ENCODE results near the gene TGM2. TPM values are rescaled to one million over a fixed set of nuclear protein-coding genes. Genes with fewer than 3 reads are reported as not detected.
"Not testable (repeated sequence)": the region's sequence is repeated elsewhere in the genome, so short reads cannot be mapped to it uniquely, and the experiment has no call there.

Gene TGM2
- total RNA-seq, 1 experiment from 2014 or later = 1.5 TPM

- H3K4me1 Mint-ChIP-seq (ENCODE audit: insufficient read depth, unreplicated experiment) = peaks cover 24% of the 10 kb centered on the region
- peak; percentile 95 for DNase-seq (ENCODE audit: unreplicated experiment)
- no TSS peak for BruUV-seq (replicated peaks)
- H3K9me3 Mint-ChIP-seq (ENCODE audit: unreplicated experiment) = no peaks in the 10 kb centered on the region
- H3K4me3 Mint-ChIP-seq (ENCODE audit: unreplicated experiment) = no peak overlapping the region
- TF ChIP-seq, protein P1, sequence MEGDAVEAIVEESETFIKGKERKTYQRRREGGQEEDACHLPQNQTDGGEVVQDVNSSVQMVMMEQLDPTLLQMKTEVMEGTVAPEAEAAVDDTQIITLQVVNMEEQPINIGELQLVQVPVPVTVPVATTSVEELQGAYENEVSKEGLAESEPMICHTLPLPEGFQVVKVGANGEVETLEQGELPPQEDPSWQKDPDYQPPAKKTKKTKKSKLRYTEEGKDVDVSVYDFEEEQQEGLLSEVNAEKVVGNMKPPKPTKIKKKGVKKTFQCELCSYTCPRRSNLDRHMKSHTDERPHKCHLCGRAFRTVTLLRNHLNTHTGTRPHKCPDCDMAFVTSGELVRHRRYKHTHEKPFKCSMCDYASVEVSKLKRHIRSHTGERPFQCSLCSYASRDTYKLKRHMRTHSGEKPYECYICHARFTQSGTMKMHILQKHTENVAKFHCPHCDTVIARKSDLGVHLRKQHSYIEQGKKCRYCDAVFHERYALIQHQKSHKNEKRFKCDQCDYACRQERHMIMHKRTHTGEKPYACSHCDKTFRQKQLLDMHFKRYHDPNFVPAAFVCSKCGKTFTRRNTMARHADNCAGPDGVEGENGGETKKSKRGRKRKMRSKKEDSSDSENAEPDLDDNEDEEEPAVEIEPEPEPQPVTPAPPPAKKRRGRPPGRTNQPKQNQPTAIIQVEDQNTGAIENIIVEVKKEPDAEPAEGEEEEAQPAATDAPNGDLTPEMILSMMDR (IDR thresholded peaks at IDR 0.05; ENCODE audit: unreplicated experiment) = no peak
- peak overlapping the region; percentile 24 for H3K27ac Mint-ChIP-seq (ENCODE audit: low read depth, unreplicated experiment)
- intact Hi-C loops (cut with micrococcal nuclease) = loop anchor here (10.0 kb wide), 1 partner anchor 55 kb away; the partner anchor contains the start of gene TGM2
- no peaks in the 10 kb centered on the region for H3K36me3 Mint-ChIP-seq (ENCODE audit: insufficient read depth, unreplicated experiment)
- no peaks in the 10 kb centered on the region for H3K27me3 Mint-ChIP-seq (ENCODE audit: insufficient read depth, unreplicated experiment)
- ChIA-PET CTCF (interaction anchor here (0.5 to 7.1 kb wide), 12 partner anchors 9 to 923 kb away, joined by 3 to 71 read pairs (median 4); partner anchors contain the start of gene TGM2), POLR2A (interaction anchor here (0.6 to 2.8 kb wide), 17 partner anchors 10 to 639 kb away, joined by 3 to 11 read pairs (median 5); no protein-coding TSS in a partner anchor)
Observed at GRCh38 chr20:38109591-38110524, 55.2 kb downstream of the TGM2 start.

- TF ChIP-seq, protein P1 (IDR thresholded peaks at IDR 0.05; ENCODE audit: unreplicated experiment) = no peak
- H3K27ac Mint-ChIP-seq (ENCODE audit: low read depth, unreplicated experiment) = no peak overlapping the region
- peaks cover 24% of the 10 kb centered on the region for H3K4me1 Mint-ChIP-seq (ENCODE audit: insufficient read depth, unreplicated experiment)
- CTCF ChIA-PET = interaction anchor here (0.5 to 7.1 kb wide), 6 partner anchors 13 to 924 kb away, joined by 3 to 71 read pairs (median 4); partner anchors contain the start of gene TGM2
- no TSS peak for BruUV-seq (replicated peaks)
- no peak overlapping the region for H3K4me3 Mint-ChIP-seq (ENCODE audit: unreplicated experiment)
- no peaks in the 10 kb centered on the region for H3K36me3 Mint-ChIP-seq (ENCODE audit: insufficient read depth, unreplicated experiment)
- intact Hi-C loops (cut with micrococcal nuclease) = no loop called here
- H3K27me3 Mint-ChIP-seq (ENCODE audit: insufficient read depth, unreplicated experiment) = no peaks in the 10 kb centered on the region
- DNase-seq (ENCODE audit: unreplicated experiment) = peak; percentile 15
- H3K9me3 Mint-ChIP-seq (ENCODE audit: unreplicated experiment) = no peaks in the 10 kb centered on the region
- POLR2A ChIA-PET = interaction anchor here (0.9 to 2.8 kb wide), 10 partner anchors 10 to 98 kb away, joined by 3 to 11 read pairs (median 5); no protein-coding TSS in a partner anchor
Observed at GRCh38 chr20:38108986-38109541, 56.0 kb downstream of the TGM2 start.

DNA sequence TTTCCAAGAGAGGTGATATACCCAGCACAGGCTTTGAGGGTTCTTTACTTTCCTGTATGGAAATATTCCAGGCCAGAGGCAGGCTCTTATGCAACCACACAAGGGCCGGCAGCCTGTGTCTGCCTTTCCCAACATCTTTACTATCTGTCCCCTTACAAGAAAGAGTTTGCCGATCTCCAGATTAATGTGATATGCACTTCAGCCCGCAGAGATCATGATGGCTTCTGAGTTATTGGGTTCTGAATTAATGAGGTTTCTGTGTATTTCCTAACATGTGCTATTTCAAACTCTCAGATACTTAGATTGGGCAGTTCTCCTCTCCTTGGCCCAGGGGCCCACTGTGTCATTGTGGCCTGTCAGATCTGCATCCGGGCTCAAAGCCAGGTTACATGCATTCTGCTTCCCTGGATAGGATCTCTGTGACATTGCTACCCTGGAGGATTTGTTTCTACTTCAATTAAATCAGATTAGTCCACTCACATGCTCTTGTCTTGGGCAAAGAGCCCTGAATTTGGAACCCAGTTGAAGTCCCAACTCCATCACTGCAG is 56.6 kb downstream of the TGM2 start:
- intact Hi-C loops (cut with micrococcal nuclease) = no loop called here
- CTCF ChIA-PET = interaction anchor here (0.7 to 7.1 kb wide), 4 partner anchors 50 to 641 kb away, joined by 3 to 71 read pairs (median 6); partner anchors contain the start of gene TGM2
- H3K9me3 Mint-ChIP-seq (ENCODE audit: unreplicated experiment) = no peaks in the 10 kb centered on the region
- POLR2A ChIA-PET = interaction anchor here (1.6 to 2.8 kb wide), 2 partner anchors 9 to 99 kb away, joined by 6 to 10 read pairs; no protein-coding TSS in a partner anchor
- H3K27me3 Mint-ChIP-seq (ENCODE audit: insufficient read depth, unreplicated experiment) = no peaks in the 10 kb centered on the region
- no TSS peak for BruUV-seq (replicated peaks)
- peak; percentile 65 for DNase-seq (ENCODE audit: unreplicated experiment)
- H3K36me3 Mint-ChIP-seq (ENCODE audit: insufficient read depth, unreplicated experiment) = no peaks in the 10 kb centered on the region
- TF ChIP-seq, protein P1 (IDR thresholded peaks at IDR 0.05; ENCODE audit: unreplicated experiment) = no peak
- no peak overlapping the region for H3K4me3 Mint-ChIP-seq (ENCODE audit: unreplicated experiment)
- no peak overlapping the region for H3K27ac Mint-ChIP-seq (ENCODE audit: low read depth, unreplicated experiment)
- peaks cover 24% of the 10 kb centered on the region for H3K4me1 Mint-ChIP-seq (ENCODE audit: insufficient read depth, unreplicated experiment)

- H3K4me3 Mint-ChIP-seq (ENCODE audit: unreplicated experiment); H3K27me3 Mint-ChIP-seq (ENCODE audit: insufficient read depth, unreplicated experiment); H3K27ac Mint-ChIP-seq (ENCODE audit: low read depth, unreplicated experiment); DNase-seq (ENCODE audit: unreplicated experiment); POLR2A ChIA-PET; BruUV-seq (replicated peaks); CTCF ChIA-PET; intact Hi-C loops (cut with micrococcal nuclease); H3K36me3 Mint-ChIP-seq (ENCODE audit: insufficient read depth, unreplicated experiment); H3K9me3 Mint-ChIP-seq (ENCODE audit: unreplicated experiment): not testable (repeated sequence)
- H3K4me1 Mint-ChIP-seq (ENCODE audit: insufficient read depth, unreplicated experiment) = peaks cover 24% of the 10 kb centered on the region
Observed at GRCh38 chr20:38107916-38108315, 57.2 kb downstream of the TGM2 start.

DNA sequence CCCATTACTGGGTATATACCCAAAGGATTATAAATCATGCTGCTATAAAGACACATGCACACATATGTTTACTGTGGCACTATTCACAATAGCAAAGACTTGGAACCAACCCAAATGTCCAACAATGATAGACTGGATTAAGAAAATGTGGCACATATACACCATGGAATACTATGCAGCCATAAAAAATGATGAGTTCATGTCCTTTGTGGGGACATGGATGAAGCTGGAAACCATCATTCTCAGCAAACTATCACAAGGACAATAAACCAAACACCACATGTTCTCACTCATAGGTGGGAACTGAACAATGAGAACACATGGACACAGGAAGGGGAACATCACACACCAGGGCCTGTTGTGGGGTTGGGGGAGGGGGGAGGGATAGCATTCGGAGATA is 57.7 kb downstream of the TGM2 start:
- BruUV-seq (replicated peaks); DNase-seq (ENCODE audit: unreplicated experiment); H3K4me3 Mint-ChIP-seq (ENCODE audit: unreplicated experiment); CTCF ChIA-PET; intact Hi-C loops (cut with micrococcal nuclease); POLR2A ChIA-PET; H3K36me3 Mint-ChIP-seq (ENCODE audit: insufficient read depth, unreplicated experiment); H3K27me3 Mint-ChIP-seq (ENCODE audit: insufficient read depth, unreplicated experiment); H3K27ac Mint-ChIP-seq (ENCODE audit: low read depth, unreplicated experiment); H3K9me3 Mint-ChIP-seq (ENCODE audit: unreplicated experiment): not testable (repeated sequence)
- peaks cover 24% of the 10 kb centered on the region for H3K4me1 Mint-ChIP-seq (ENCODE audit: insufficient read depth, unreplicated experiment)

All from MCF 10A (cell line).